Measurements from ENCODE around the gene RRP7A.
A peak's percentile ranks its signal among the peaks of the same experiment; 100 is the strongest.
"Not testable (repeated sequence)": the region's sequence is repeated elsewhere in the genome, so short reads cannot be mapped to it uniquely, and the experiment has no call there.

Gene RRP7A

DNA sequence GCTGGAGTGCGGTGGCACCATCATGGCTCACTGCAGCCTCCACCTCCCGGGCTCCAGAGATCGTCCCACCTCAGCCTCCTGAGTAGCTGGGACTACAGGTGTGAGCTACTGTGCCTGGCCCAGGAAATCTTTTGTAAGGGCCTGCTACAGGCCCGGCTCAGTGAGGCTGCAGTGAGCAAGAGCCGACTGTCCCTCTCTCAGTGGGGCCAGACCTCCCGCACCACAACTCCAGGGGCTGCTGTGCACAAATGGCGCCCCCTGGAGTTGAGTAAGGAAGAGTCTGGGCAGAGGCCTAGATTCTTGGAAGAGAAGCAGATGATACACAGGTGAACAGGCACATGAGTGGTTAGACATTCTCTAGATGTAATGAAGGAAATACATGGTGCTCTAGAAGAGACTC, 41.2 kb upstream of the RRP7A start:
- TF ChIP-seq, protein P1, sequence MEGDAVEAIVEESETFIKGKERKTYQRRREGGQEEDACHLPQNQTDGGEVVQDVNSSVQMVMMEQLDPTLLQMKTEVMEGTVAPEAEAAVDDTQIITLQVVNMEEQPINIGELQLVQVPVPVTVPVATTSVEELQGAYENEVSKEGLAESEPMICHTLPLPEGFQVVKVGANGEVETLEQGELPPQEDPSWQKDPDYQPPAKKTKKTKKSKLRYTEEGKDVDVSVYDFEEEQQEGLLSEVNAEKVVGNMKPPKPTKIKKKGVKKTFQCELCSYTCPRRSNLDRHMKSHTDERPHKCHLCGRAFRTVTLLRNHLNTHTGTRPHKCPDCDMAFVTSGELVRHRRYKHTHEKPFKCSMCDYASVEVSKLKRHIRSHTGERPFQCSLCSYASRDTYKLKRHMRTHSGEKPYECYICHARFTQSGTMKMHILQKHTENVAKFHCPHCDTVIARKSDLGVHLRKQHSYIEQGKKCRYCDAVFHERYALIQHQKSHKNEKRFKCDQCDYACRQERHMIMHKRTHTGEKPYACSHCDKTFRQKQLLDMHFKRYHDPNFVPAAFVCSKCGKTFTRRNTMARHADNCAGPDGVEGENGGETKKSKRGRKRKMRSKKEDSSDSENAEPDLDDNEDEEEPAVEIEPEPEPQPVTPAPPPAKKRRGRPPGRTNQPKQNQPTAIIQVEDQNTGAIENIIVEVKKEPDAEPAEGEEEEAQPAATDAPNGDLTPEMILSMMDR (conservative IDR thresholded peaks at IDR 0.05; ENCODE audit: low read depth, low read length): peak; percentile 68
- peak; percentile 26 for DNase-seq (ENCODE audit: low read depth)
- H3K4me3 ChIP-seq (ENCODE audit: low read depth, low read length): no peak overlapping the region

DNA sequence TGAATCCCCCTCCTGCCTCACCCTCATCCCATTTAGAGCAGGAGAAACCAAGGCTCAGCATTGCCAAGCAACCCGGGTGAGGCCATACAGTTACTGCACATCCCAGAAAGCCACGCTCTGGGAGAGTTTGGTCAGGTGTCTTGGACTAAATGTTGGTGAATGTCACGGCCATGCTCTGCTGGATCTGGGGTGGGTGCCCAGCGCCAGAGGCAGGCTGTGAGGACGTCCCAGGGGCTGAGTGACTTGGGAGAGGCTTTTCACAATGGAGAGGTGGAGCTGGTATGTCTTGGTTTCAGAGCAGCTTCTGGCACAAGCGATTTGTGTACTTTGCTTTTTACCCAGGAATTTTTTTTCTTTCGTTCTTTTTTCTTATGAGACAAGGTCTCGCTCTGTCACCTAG, 40.8 kb upstream of the RRP7A start:
- DNase-seq (ENCODE audit: low read depth): no peak
- TF ChIP-seq, protein P1 (conservative IDR thresholded peaks at IDR 0.05; ENCODE audit: low read depth, low read length): no peak
- H3K4me3 ChIP-seq (ENCODE audit: low read depth, low read length): no peak overlapping the region

DNA sequence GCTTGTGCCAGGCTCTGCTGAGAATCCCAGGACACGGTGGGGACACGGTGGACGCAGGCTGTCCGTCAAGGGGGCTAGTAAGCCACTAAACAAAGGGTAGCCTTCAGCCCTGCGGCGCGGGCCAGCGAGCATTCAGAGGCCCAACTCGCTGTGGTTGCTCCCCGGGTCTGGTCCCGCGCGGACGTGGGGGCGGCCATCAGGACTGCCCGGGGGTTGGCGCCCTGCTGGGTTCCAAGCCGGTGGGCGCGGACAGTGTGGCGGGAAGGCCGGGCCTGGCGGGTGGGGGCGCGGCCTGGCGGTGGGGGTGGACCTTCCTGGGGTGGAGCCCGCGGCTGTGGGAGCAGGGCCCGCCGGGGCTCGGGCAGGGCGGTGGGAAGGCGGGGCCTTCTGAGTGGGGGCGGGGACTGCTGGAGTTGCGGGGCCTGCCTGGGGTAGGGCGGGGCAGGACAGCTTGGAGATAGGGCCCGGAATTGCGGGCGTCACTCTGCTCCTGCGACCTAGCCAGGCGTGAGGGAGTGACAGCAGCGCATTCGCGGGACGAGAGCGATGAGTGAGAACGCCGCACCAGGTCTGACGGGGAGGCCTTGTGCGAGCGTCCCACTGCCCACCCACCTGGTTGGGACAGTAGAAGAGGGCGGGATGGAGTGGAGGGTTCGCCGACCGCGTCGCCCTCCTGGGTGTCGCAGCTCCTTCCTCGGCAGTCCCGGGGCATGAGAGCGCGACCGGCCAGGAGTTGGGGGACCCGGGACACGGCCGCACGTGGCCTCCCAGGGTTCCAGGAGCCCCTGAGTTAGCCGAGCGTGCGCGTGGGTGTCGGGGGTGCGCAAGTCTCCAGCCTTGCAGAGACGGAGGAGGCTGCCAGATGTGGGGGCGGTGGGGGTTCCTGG, 34.1 kb upstream of the RRP7A start, which contains the start of gene SERHL2:
TSS of gene SERHL2 (plus strand) at position 482 of the 887 bp plus-strand sequence. CDS start at position 547, 65 bp downstream.
- peak within 1 kb of the TSS; percentile 65 for H3K4me3 ChIP-seq (ENCODE audit: low read depth, low read length)
- DNase-seq (ENCODE audit: low read depth): peak; percentile 72
- TF ChIP-seq, protein P1 (conservative IDR thresholded peaks at IDR 0.05; ENCODE audit: low read depth, low read length): no peak

DNA sequence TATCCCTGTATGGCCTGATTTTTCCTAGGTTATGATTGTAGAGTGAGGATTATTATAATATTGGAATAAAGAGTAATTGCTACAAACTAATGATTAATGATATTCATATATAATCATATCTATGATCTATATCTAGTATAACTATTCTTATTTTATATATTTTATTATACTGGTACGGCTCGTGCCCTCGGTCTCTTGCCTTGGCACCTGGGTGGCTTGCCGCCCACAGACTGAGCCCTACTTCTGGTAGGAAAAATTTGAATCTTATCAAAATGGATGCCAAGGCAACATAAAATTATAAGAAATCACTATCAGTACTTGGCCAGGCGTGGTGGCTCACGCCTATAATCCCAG, 32.7 kb upstream of the RRP7A start:
- DNase-seq (ENCODE audit: low read depth); H3K4me3 ChIP-seq (ENCODE audit: low read depth, low read length): not testable (repeated sequence)

DNA sequence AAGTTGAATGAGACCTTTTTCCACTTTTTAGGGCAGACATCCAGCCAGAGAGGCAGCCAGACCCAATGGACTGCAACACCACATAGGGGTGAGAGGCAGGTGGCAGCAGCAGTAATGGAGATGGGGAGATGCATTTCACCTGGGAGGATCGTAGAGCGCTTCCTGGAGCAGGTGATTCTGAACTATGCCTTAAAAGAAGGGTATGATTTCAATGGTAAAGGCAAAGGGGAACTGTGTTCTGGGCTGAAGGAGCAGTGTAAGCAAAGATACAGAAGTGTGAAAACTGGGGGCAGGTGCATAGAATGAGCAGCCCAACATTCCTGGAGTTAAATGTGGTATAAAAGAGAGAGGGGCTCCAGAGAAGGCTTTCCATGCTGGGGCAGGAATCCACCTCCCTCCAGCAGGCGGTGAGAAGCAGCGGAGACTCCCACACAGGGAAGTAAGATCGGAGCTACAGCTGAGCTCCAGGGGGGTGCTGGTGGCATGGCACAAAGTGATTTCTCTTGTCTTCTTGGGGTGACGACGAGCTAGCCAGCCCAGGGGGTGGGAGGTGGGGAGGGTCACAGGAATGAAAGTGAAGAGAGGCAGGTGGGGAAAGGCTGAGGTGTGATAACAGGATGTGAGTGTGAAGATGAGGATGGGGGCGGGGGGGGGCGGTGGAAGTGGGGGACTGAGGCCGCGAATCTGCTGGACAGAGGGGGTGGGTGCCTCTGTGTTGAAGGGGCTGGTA, 29.9 kb upstream of the RRP7A start:
- TF ChIP-seq, protein P1 (conservative IDR thresholded peaks at IDR 0.05; ENCODE audit: low read depth, low read length): no peak
- no peak overlapping the region for H3K4me3 ChIP-seq (ENCODE audit: low read depth, low read length)
- DNase-seq (ENCODE audit: low read depth): no peak

DNA sequence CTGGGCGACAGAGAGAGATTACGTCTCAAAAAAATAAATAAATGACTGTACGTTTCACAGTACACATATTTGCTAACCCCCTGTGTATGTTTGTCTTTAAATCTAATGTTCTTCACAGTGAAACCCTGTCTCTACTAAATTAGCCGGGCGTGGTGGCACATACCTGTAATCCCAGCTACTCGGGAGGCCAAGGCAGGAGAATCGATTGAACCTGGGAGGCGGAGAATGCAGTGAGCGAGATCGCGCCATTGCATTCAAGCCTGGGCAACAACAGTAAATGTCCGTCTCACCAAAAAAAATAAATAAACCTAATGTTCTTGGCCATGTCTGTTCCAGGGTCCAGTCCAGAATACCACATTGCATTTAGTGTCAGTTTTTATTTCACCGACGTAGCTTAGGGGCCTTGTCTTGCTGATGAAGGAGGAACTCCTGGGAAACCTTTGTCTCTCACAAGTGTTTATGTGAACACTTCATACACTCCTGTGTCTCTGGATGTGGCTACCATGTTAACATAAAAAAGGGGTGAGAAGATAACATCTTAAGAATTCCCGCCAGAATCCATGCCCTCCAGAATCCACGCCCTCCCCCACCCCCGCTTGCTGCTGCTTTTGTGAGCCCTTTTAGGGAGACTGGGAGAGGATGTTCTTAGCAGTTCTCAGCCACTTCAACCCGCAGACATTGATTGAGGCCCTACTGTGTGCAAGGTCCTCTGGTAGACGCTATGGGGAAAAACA, 29.2 kb upstream of the RRP7A start:
- TF ChIP-seq, protein P1 (conservative IDR thresholded peaks at IDR 0.05; ENCODE audit: low read depth, low read length): no peak
- no peak for DNase-seq (ENCODE audit: low read depth)
- H3K4me3 ChIP-seq (ENCODE audit: low read depth, low read length): no peak overlapping the region

DNA sequence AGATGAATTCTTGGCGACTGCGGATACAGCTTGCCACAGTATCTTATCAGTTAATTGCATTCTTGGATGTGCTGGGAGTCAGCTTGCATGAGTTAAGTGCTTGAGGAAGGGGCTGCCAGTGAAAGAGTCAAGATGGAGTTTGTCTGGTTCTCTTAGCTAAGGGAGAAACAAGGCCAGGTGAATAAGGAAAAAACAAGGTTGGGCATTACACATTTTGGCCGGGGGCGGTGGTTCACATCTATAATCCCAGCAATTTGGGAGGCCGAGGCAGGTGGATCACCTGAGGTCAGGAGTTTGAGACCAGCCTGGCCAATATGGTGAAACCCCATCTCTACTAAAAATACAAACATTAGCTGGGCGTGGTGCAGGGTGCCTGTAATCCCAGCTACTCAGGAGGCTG, 28.5 kb upstream of the RRP7A start:
- H3K4me3 ChIP-seq (ENCODE audit: low read depth, low read length); DNase-seq (ENCODE audit: low read depth): not testable (repeated sequence)

All from choroid plexus epithelial cell (primary cell).